Calu3 (cell line): ENCODE measurements around the gene STIM1. TPM values are rescaled to one million over a fixed set of nuclear protein-coding genes. Genes with fewer than 3 reads are reported as not detected.

Experiments used
- BruUV-seq: library from RNA; stranded (reverse); fragments of 400-500 nt; replicated peaks from 2 replicates; lab custom pipeline; 2021; lab: Mats Ljungman, UMichigan
- CTCF ChIA-PET: fragments of 300-600 bp; sonication (Branson Sonifier 250); formaldehyde crosslinking; loops from one replicate; lab custom pipeline; 2022; ENCODE audit warnings: antibody characterized with exemption; lab: Charles Lee
- DNase-seq: peaks from one replicate; pipeline ENCODE4 v3.0.0; 2022
- H3K27ac Mint-ChIP-seq: one replicate; pipeline ENCODE4 v1.8.0; 2022; ENCODE audit warnings: mixed read lengths; ENCODE audit not compliant: unreplicated experiment
- H3K27me3 Mint-ChIP-seq: one replicate; pipeline ENCODE4 v1.8.0; 2022; ENCODE audit warnings: mixed read lengths; ENCODE audit not compliant: unreplicated experiment
- H3K36me3 Mint-ChIP-seq: one replicate; pipeline ENCODE4 v1.8.0; 2022; ENCODE audit warnings: mild to moderate bottlenecking, moderate library complexity, mixed read lengths; ENCODE audit not compliant: insufficient read depth, unreplicated experiment
- H3K4me1 Mint-ChIP-seq: one replicate; pipeline ENCODE4 v1.8.0; 2022; ENCODE audit warnings: mild to moderate bottlenecking, low read depth, mixed read lengths; ENCODE audit not compliant: unreplicated experiment
- H3K4me3 Mint-ChIP-seq: one replicate; pipeline ENCODE4 v1.8.0; 2022; ENCODE audit warnings: mild to moderate bottlenecking, low read depth, moderate library complexity, mixed read lengths; ENCODE audit not compliant: unreplicated experiment
- H3K9me3 Mint-ChIP-seq: one replicate; pipeline ENCODE4 v1.8.0; 2022; ENCODE audit warnings: low read depth, mixed read lengths; ENCODE audit not compliant: unreplicated experiment
- CTCF ChIP-seq: fragments of 200-600 bp; IDR thresholded peaks from one replicate; pipeline ENCODE4 v1.8.0; 2022; ENCODE audit warnings: antibody characterized with exemption; ENCODE audit not compliant: unreplicated experiment
- intact Hi-C: fragments of 100-400 bp; cut with micrococcal nuclease; formaldehyde crosslinking; loops from one replicate; pipeline ENCODE4 v1.10.0; 2022; ENCODE audit not compliant: unreplicated experiment
- total RNA-seq: library from RNA; stranded (reverse); gene quantifications from 2 replicates; pipeline ENCODE4 v1.2.3, GENCODE V29; 2022

The STIM1 gene
- total RNA-seq, 1 experiment from 2014 or later, result 60.1 TPM

DNA sequence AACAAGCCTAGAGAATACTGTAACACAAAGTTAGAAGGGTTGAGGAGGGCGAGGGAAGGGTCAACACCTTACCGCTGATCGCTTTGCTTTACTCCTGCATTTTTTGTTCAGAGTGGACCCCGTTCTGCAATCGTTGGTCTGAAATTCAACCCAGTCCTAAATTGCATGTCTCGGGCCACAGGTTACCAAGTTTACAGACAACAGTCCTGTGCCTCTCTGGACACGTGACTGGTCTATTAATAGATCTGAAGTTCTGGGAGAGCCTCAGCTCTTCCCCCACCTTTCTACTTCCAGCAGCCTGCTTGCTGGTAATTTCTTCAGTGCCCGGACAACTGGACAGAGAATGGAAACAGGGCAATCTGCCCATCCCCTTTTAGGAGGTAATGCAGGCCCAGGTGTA, 74.2 kb downstream of the STIM1 start:
- Mint-ChIP-seq H3K27ac (no peak overlapping the region), H3K36me3 (no peaks in the 10 kb centered on the region), H3K9me3 (no peaks in the 10 kb centered on the region), H3K4me3 (no peak overlapping the region), H3K27me3 (no peaks in the 10 kb centered on the region), H3K4me1 (peaks cover 9% of the 10 kb centered on the region)
- TF ChIP-seq CTCF, result no peak
- BruUV-seq, result no TSS peak
- DNase-seq, result no peak
- CTCF ChIA-PET, result interaction anchor here (0.6 to 1.0 kb wide), 2 partner anchors 16 to 75 kb away, joined by 4 to 5 read pairs; partner anchors contain the start of gene STIM1
- intact Hi-C loops, result loop anchor here (5.0 kb wide), 1 partner anchor 143 kb away; no protein-coding TSS in a partner anchor

- no peak for TF ChIP-seq CTCF
- Mint-ChIP-seq H3K36me3 (no peaks in the 10 kb centered on the region), H3K27ac (no peak overlapping the region), H3K9me3 (no peaks in the 10 kb centered on the region), H3K27me3 (no peaks in the 10 kb centered on the region), H3K4me3 (no peak overlapping the region), H3K4me1 (peaks cover 7% of the 10 kb centered on the region)
- CTCF ChIA-PET, result interaction anchor here (0.6 to 1.0 kb wide), 2 partner anchors 10 to 48 kb away, joined by 3 to 4 read pairs; no protein-coding TSS in a partner anchor
- no TSS peak for BruUV-seq
- intact Hi-C loops, result no loop called here
- DNase-seq, result no peak
Observed at GRCh38 chr11:3932698-3933097, 77.2 kb downstream of the STIM1 start.

DNA sequence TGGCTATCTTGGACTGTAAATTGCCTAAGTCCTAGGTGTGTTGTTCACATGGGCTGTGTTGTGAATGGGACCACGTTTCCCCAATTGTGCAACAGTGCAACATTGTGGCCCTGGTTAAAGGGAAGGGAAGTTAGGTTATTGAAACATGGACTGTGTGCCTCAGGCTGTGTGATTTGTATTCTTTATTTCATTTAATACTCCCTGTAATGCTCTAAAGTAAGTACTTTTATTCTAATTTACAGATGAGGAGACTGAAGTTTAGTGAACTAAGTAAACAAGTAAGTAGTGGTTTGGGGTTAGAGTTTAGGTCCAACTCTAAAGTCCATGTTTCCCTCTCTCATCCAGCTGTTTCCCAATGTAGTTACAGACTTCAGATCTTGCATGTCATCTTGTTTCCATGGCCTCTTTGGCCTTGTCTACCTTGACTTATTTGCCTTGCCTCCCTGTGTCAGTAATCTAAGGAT, 77.7 kb downstream of the STIM1 start:
- peaks cover 7% of the 10 kb centered on the region for H3K4me1 Mint-ChIP-seq
- CTCF ChIA-PET, result interaction anchor here (1.0 kb wide), 1 partner anchor 9 kb away, joined by 3 read pairs; no protein-coding TSS in a partner anchor
- no peak overlapping the region for H3K27ac Mint-ChIP-seq
- TF ChIP-seq CTCF, result no peak
- DNase-seq, result no peak
- intact Hi-C loops, result no loop called here
- H3K36me3 Mint-ChIP-seq, result no peaks in the 10 kb centered on the region
- BruUV-seq, result no TSS peak
- no peak overlapping the region for H3K4me3 Mint-ChIP-seq
- no peaks in the 10 kb centered on the region for H3K27me3 Mint-ChIP-seq
- no peaks in the 10 kb centered on the region for H3K9me3 Mint-ChIP-seq

GRCh38 chr11:3934658-3935057, 79.2 kb downstream of the STIM1 start:
- TF ChIP-seq CTCF, result no peak
- Mint-ChIP-seq H3K36me3 (no peaks in the 10 kb centered on the region), H3K4me3 (no peak overlapping the region), H3K27me3 (no peaks in the 10 kb centered on the region), H3K9me3 (no peaks in the 10 kb centered on the region), H3K4me1 (peaks cover 17% of the 10 kb centered on the region), H3K27ac (no peak overlapping the region)
- CTCF ChIA-PET, result no interaction called here
- no peak for DNase-seq
- no TSS peak for BruUV-seq
- intact Hi-C loops, result no loop called here
